ENCODE data around the gene AKAP7. TPM values are rescaled to one million over a fixed set of nuclear protein-coding genes. Genes with fewer than 3 reads are reported as not detected.

AKAP7 gene
- polyA plus RNA-seq, 2 donors = 2.3 to 2.6 TPM

GRCh38 chr6:131112249-131112648 lies 23.0 kb upstream of the AKAP7 start:
- 65 to 73% methylated on average over 1 of the region's 1 CpG for WGBS, 2 donors
- Histone ChIP-seq H3K4me3 (ENCODE audit: low read depth in 1 of 2, low read length in 2 of 2) (no peak overlapping the region), H3K27me3 (ENCODE audit: control insufficient read depth in 1 of 2, insufficient read depth in 2 of 2, low read length in 2 of 2) (no peaks in the 10 kb centered on the region)

GRCh38 chr6:131115651-131116050 lies 19.6 kb upstream of the AKAP7 start:
- Histone ChIP-seq H3K27me3 (ENCODE audit: control insufficient read depth in 1 of 2, insufficient read depth in 2 of 2, low read length in 2 of 2) (no peaks in the 10 kb centered on the region), H3K27ac (ENCODE audit: low read depth in 2 of 2, low read length in 1 of 2) (no peak overlapping the region), H3K36me3 (ENCODE audit: control insufficient read depth in 2 of 2, insufficient read depth in 2 of 2, low read length in 1 of 2) (no peaks in the 10 kb centered on the region), H3K9me3 (ENCODE audit: control insufficient read depth in 2 of 2, insufficient read depth in 1 of 2, low read depth in 1 of 2, low read length in 1 of 2) (no peaks in the 10 kb centered on the region), H3K4me1 (ENCODE audit: control insufficient read depth in 2 of 2, insufficient read depth in 2 of 2, low read length in 1 of 2) (no peaks in the 10 kb centered on the region), H3K4me3 (ENCODE audit: low read depth in 1 of 2, low read length in 2 of 2) (no peak overlapping the region)
- WGBS, 2 donors = 79 to 85% methylated on average over 1 of the region's 1 CpG

More at GRCh38 chr6:131112249-131112648, 23.0 kb upstream of the AKAP7 start:
- Histone ChIP-seq H3K9me3 (ENCODE audit: control insufficient read depth in 2 of 2, insufficient read depth in 1 of 2, low read depth in 1 of 2, low read length in 1 of 2) (no peaks in the 10 kb centered on the region), H3K36me3 (ENCODE audit: control insufficient read depth in 2 of 2, insufficient read depth in 2 of 2, low read length in 1 of 2) (no peaks in the 10 kb centered on the region), H3K4me1 (ENCODE audit: control insufficient read depth in 2 of 2, insufficient read depth in 2 of 2, low read length in 1 of 2) (no peaks in the 10 kb centered on the region), H3K27ac (ENCODE audit: low read depth in 2 of 2, low read length in 1 of 2) (no peak overlapping the region)

- no peak overlapping the region for H3K4me3 ChIP-seq (ENCODE audit: low read depth in 1 of 2, low read length in 2 of 2)
- H3K36me3 ChIP-seq (ENCODE audit: control insufficient read depth in 2 of 2, insufficient read depth in 2 of 2, low read length in 1 of 2) = no peaks in the 10 kb centered on the region
- WGBS, 2 donors = 75 to 86% methylated on average over 2 of the region's 2 CpGs
- H3K9me3 ChIP-seq (ENCODE audit: control insufficient read depth in 2 of 2, insufficient read depth in 1 of 2, low read depth in 1 of 2, low read length in 1 of 2) = no peaks in the 10 kb centered on the region
- no peaks in the 10 kb centered on the region for H3K27me3 ChIP-seq (ENCODE audit: control insufficient read depth in 1 of 2, insufficient read depth in 2 of 2, low read length in 2 of 2)
- no peaks in the 10 kb centered on the region for H3K4me1 ChIP-seq (ENCODE audit: control insufficient read depth in 2 of 2, insufficient read depth in 2 of 2, low read length in 1 of 2)
- no peak overlapping the region for H3K27ac ChIP-seq (ENCODE audit: low read depth in 2 of 2, low read length in 1 of 2)
Observed at GRCh38 chr6:131116321-131116720, 18.9 kb upstream of the AKAP7 start.

- Histone ChIP-seq H3K9me3 (ENCODE audit: control insufficient read depth in 2 of 2, insufficient read depth in 1 of 2, low read depth in 1 of 2, low read length in 1 of 2) (no peaks in the 10 kb centered on the region), H3K4me1 (ENCODE audit: control insufficient read depth in 2 of 2, insufficient read depth in 2 of 2, low read length in 1 of 2) (no peaks in the 10 kb centered on the region), H3K27me3 (ENCODE audit: control insufficient read depth in 1 of 2, insufficient read depth in 2 of 2, low read length in 2 of 2) (no peaks in the 10 kb centered on the region), H3K27ac (ENCODE audit: low read depth in 2 of 2, low read length in 1 of 2) (no peak overlapping the region), H3K4me3 (ENCODE audit: low read depth in 1 of 2, low read length in 2 of 2) (no peak overlapping the region), H3K36me3 (ENCODE audit: control insufficient read depth in 2 of 2, insufficient read depth in 2 of 2, low read length in 1 of 2) (no peaks in the 10 kb centered on the region)
- WGBS, 2 donors = 37 to 40% methylated on average over 4 of the region's 4 CpGs
Observed at GRCh38 chr6:131116755-131117360, 18.4 kb upstream of the AKAP7 start.

GRCh38 chr6:131117878-131118277 lies 17.4 kb upstream of the AKAP7 start:
- H3K4me1 ChIP-seq (ENCODE audit: control insufficient read depth in 2 of 2, insufficient read depth in 2 of 2, low read length in 1 of 2) = no peaks in the 10 kb centered on the region

GRCh38 chr6:131122007-131122406 lies 13.3 kb upstream of the AKAP7 start:
- no peaks in the 10 kb centered on the region for H3K9me3 ChIP-seq (ENCODE audit: control insufficient read depth in 2 of 2, insufficient read depth in 1 of 2, low read depth in 1 of 2, low read length in 1 of 2)
- no peaks in the 10 kb centered on the region for H3K36me3 ChIP-seq (ENCODE audit: control insufficient read depth in 2 of 2, insufficient read depth in 2 of 2, low read length in 1 of 2)
- no peak overlapping the region for H3K27ac ChIP-seq (ENCODE audit: low read depth in 2 of 2, low read length in 1 of 2)
- no peaks in the 10 kb centered on the region for H3K27me3 ChIP-seq (ENCODE audit: control insufficient read depth in 1 of 2, insufficient read depth in 2 of 2, low read length in 2 of 2)
- no peaks in the 10 kb centered on the region for H3K4me1 ChIP-seq (ENCODE audit: control insufficient read depth in 2 of 2, insufficient read depth in 2 of 2, low read length in 1 of 2)
- 30 to 39% methylated on average over 3 of the region's 3 CpGs for whole genome bisulfite sequencing, 2 donors
- H3K4me3 ChIP-seq (ENCODE audit: low read depth in 1 of 2, low read length in 2 of 2) = no peak overlapping the region

More at GRCh38 chr6:131117878-131118277, 17.4 kb upstream of the AKAP7 start:
- Histone ChIP-seq H3K27me3 (ENCODE audit: control insufficient read depth in 1 of 2, insufficient read depth in 2 of 2, low read length in 2 of 2) (no peaks in the 10 kb centered on the region), H3K9me3 (ENCODE audit: control insufficient read depth in 2 of 2, insufficient read depth in 1 of 2, low read depth in 1 of 2, low read length in 1 of 2) (no peaks in the 10 kb centered on the region), H3K4me3 (ENCODE audit: low read depth in 1 of 2, low read length in 2 of 2) (no peak overlapping the region), H3K27ac (ENCODE audit: low read depth in 2 of 2, low read length in 1 of 2) (no peak overlapping the region), H3K36me3 (ENCODE audit: control insufficient read depth in 2 of 2, insufficient read depth in 2 of 2, low read length in 1 of 2) (no peaks in the 10 kb centered on the region)
- WGBS, 2 donors = 82 to 85% methylated on average over 3 of the region's 3 CpGs

GRCh38 chr6:131122516-131122915 lies 12.8 kb upstream of the AKAP7 start:
- no peak overlapping the region for H3K27ac ChIP-seq (ENCODE audit: low read depth in 2 of 2, low read length in 1 of 2)
- WGBS, 2 donors = 50 to 53% methylated on average over 1 of the region's 1 CpG
- no peak overlapping the region for H3K4me3 ChIP-seq (ENCODE audit: low read depth in 1 of 2, low read length in 2 of 2)
- no peaks in the 10 kb centered on the region for H3K27me3 ChIP-seq (ENCODE audit: control insufficient read depth in 1 of 2, insufficient read depth in 2 of 2, low read length in 2 of 2)
- no peaks in the 10 kb centered on the region for H3K36me3 ChIP-seq (ENCODE audit: control insufficient read depth in 2 of 2, insufficient read depth in 2 of 2, low read length in 1 of 2)
- H3K4me1 ChIP-seq (ENCODE audit: control insufficient read depth in 2 of 2, insufficient read depth in 2 of 2, low read length in 1 of 2) = no peaks in the 10 kb centered on the region
- no peaks in the 10 kb centered on the region for H3K9me3 ChIP-seq (ENCODE audit: control insufficient read depth in 2 of 2, insufficient read depth in 1 of 2, low read depth in 1 of 2, low read length in 1 of 2)

- no peaks in the 10 kb centered on the region for H3K4me1 ChIP-seq (ENCODE audit: control insufficient read depth in 2 of 2, insufficient read depth in 2 of 2, low read length in 1 of 2)
- no peaks in the 10 kb centered on the region for H3K36me3 ChIP-seq (ENCODE audit: control insufficient read depth in 2 of 2, insufficient read depth in 2 of 2, low read length in 1 of 2)
- H3K27me3 ChIP-seq (ENCODE audit: control insufficient read depth in 1 of 2, insufficient read depth in 2 of 2, low read length in 2 of 2) = no peaks in the 10 kb centered on the region
- 39 to 54% methylated on average over 3 of the region's 3 CpGs for WGBS, 2 donors
- no peak overlapping the region for H3K4me3 ChIP-seq (ENCODE audit: low read depth in 1 of 2, low read length in 2 of 2)
- no peak overlapping the region for H3K27ac ChIP-seq (ENCODE audit: low read depth in 2 of 2, low read length in 1 of 2)
- no peaks in the 10 kb centered on the region for H3K9me3 ChIP-seq (ENCODE audit: control insufficient read depth in 2 of 2, insufficient read depth in 1 of 2, low read depth in 1 of 2, low read length in 1 of 2)
Observed at GRCh38 chr6:131124336-131125071, 10.8 kb upstream of the AKAP7 start.

- Histone ChIP-seq H3K36me3 (ENCODE audit: control insufficient read depth in 2 of 2, insufficient read depth in 2 of 2, low read length in 1 of 2) (no peaks in the 10 kb centered on the region), H3K4me3 (ENCODE audit: low read depth in 1 of 2, low read length in 2 of 2) (no peak overlapping the region), H3K4me1 (ENCODE audit: control insufficient read depth in 2 of 2, insufficient read depth in 2 of 2, low read length in 1 of 2) (no peaks in the 10 kb centered on the region), H3K9me3 (ENCODE audit: control insufficient read depth in 2 of 2, insufficient read depth in 1 of 2, low read depth in 1 of 2, low read length in 1 of 2) (no peaks in the 10 kb centered on the region), H3K27ac (ENCODE audit: low read depth in 2 of 2, low read length in 1 of 2) (no peak overlapping the region), H3K27me3 (ENCODE audit: control insufficient read depth in 1 of 2, insufficient read depth in 2 of 2, low read length in 2 of 2) (no peaks in the 10 kb centered on the region)
- 89 to 96% methylated on average over 1 of the region's 1 CpG for WGBS, 2 donors
Observed at GRCh38 chr6:131125431-131125830, 9.8 kb upstream of the AKAP7 start.

Data from esophagus (tissue), 2 donors.